HEK293 (cell line): ENCODE results near the gene ZNF140.

ENCODE experiments used
- BCL11B ChIP-seq: fragments of 450-650 bp; formaldehyde crosslinking; IDR thresholded peaks from 2 replicates; pipeline ENCODE4 v1.5.1; 2016; ENCODE audit warnings: low read depth, missing biosample characterization, missing genetic modification characterization
- GLIS2 ChIP-seq: fragments of 450-650 bp; formaldehyde crosslinking; IDR thresholded peaks from 2 replicates; pipeline ENCODE4 v1.5.1; 2016; ENCODE audit warnings: missing biosample characterization, missing genetic modification characterization
- HOXA7 ChIP-seq: sonication (generic); formaldehyde crosslinking; IDR thresholded peaks from 2 replicates; pipeline ENCODE4 v1.8.1; 2022; ENCODE audit warnings: missing genetic modification reagents, borderline replicate concordance
- INSM2 ChIP-seq: fragments of 450-650 bp; formaldehyde crosslinking; IDR thresholded peaks from 2 replicates; pipeline ENCODE4 v1.5.1; 2016; ENCODE audit warnings: missing biosample characterization, missing genetic modification characterization
- KLF8 ChIP-seq: fragments of 450-650 bp; formaldehyde crosslinking; IDR thresholded peaks from 2 replicates; pipeline ENCODE4 v1.5.1; 2016; ENCODE audit warnings: missing biosample characterization, missing genetic modification characterization
- RBAK ChIP-seq: fragments of 450-650 bp; formaldehyde crosslinking; IDR thresholded peaks from 2 replicates; pipeline ENCODE4 v1.5.1; 2016; ENCODE audit warnings: missing biosample characterization, missing genetic modification characterization
- SETDB1 ChIP-seq: IDR thresholded peaks from one replicate; pipeline ENCODE4 v1.6.1; 2017; ENCODE audit warnings: mild to moderate bottlenecking, low read length, moderate library complexity, mixed read lengths; ENCODE audit not compliant: insufficient read length
- ZBTB10 ChIP-seq: fragments of 450-650 bp; formaldehyde crosslinking; IDR thresholded peaks from 2 replicates; pipeline ENCODE4 v1.5.1; 2016; ENCODE audit warnings: missing biosample characterization, missing genetic modification characterization
- ZBTB17 ChIP-seq: fragments of 450-650 bp; formaldehyde crosslinking; IDR thresholded peaks from 2 replicates; pipeline ENCODE4 v1.5.1; 2016; ENCODE audit warnings: missing biosample characterization, missing genetic modification characterization
- ZBTB20 ChIP-seq: fragments of 450-650 bp; formaldehyde crosslinking; IDR thresholded peaks from 2 replicates; pipeline ENCODE4 v1.5.1; 2016; ENCODE audit warnings: missing biosample characterization, missing genetic modification characterization
- ZBTB21 ChIP-seq: fragments of 450-650 bp; formaldehyde crosslinking; IDR thresholded peaks from 2 replicates; pipeline ENCODE4 v1.5.1; 2017; ENCODE audit warnings: missing biosample characterization, missing genetic modification characterization
- ZBTB8A ChIP-seq: fragments of 450-650 bp; formaldehyde crosslinking; IDR thresholded peaks from 2 replicates; pipeline ENCODE4 v1.5.1; 2016; ENCODE audit warnings: missing biosample characterization, missing genetic modification characterization
- ZFHX2 ChIP-seq: fragments of 450-650 bp; formaldehyde crosslinking; conservative IDR thresholded peaks from 2 replicates; pipeline ENCODE4 v1.5.1; 2016; ENCODE audit warnings: missing biosample characterization, missing genetic modification characterization
- ZFP69B ChIP-seq: fragments of 450-650 bp; formaldehyde crosslinking; IDR thresholded peaks from 2 replicates; pipeline ENCODE4 v1.5.1; 2016; ENCODE audit warnings: missing biosample characterization, missing genetic modification characterization
- ZIC2 ChIP-seq: fragments of 450-650 bp; formaldehyde crosslinking; IDR thresholded peaks from 2 replicates; pipeline ENCODE4 v1.5.1; 2016; ENCODE audit warnings: missing biosample characterization, missing genetic modification characterization
- ZNF157 ChIP-seq: fragments of 450-650 bp; formaldehyde crosslinking; IDR thresholded peaks from 2 replicates; pipeline ENCODE4 v1.5.1; 2016; ENCODE audit warnings: missing biosample characterization, missing genetic modification characterization
- ZNF16 ChIP-seq: fragments of 450-650 bp; formaldehyde crosslinking; IDR thresholded peaks from 2 replicates; pipeline ENCODE4 v1.5.1; 2016; ENCODE audit warnings: low read depth, missing biosample characterization, missing genetic modification characterization
- ZNF184 ChIP-seq: fragments of 450-650 bp; IDR thresholded peaks from 2 replicates; pipeline ENCODE4 v1.5.1; 2018; ENCODE audit warnings: missing biosample characterization, mild to moderate bottlenecking, missing genetic modification characterization
- ZNF292 ChIP-seq: fragments of 450-650 bp; formaldehyde crosslinking; IDR thresholded peaks from 2 replicates; pipeline ENCODE4 v1.5.1; 2016; ENCODE audit warnings: low read depth, missing biosample characterization, missing genetic modification characterization, borderline replicate concordance
- ZNF366 ChIP-seq: fragments of 450-650 bp; formaldehyde crosslinking; conservative IDR thresholded peaks from 2 replicates; pipeline ENCODE4 v1.5.1; 2016; ENCODE audit warnings: missing biosample characterization, missing genetic modification characterization
- ZNF449 ChIP-seq: fragments of 450-650 bp; formaldehyde crosslinking; IDR thresholded peaks from 2 replicates; pipeline ENCODE4 v1.5.1; 2017; ENCODE audit warnings: missing biosample characterization, mild to moderate bottlenecking, missing genetic modification characterization, moderate library complexity
- ZNF48 ChIP-seq: fragments of 450-650 bp; formaldehyde crosslinking; IDR thresholded peaks from 2 replicates; pipeline ENCODE4 v1.5.1; 2016; ENCODE audit warnings: missing biosample characterization, missing genetic modification characterization
- ZNF518A ChIP-seq: fragments of 450-650 bp; formaldehyde crosslinking; conservative IDR thresholded peaks from 2 replicates; pipeline ENCODE4 v1.5.1; 2016; ENCODE audit warnings: low read depth, missing biosample characterization, missing genetic modification characterization
- ZNF610 ChIP-seq: fragments of 450-650 bp; formaldehyde crosslinking; IDR thresholded peaks from 2 replicates; pipeline ENCODE4 v1.5.1; 2016; ENCODE audit warnings: missing biosample characterization, missing genetic modification characterization, borderline replicate concordance
- ZNF768 ChIP-seq: fragments of 450-650 bp; formaldehyde crosslinking; IDR thresholded peaks from 2 replicates; pipeline ENCODE4 v1.5.1; 2018; ENCODE audit warnings: missing biosample characterization, mild to moderate bottlenecking, missing genetic modification characterization
- ZNF785 ChIP-seq: fragments of 450-650 bp; formaldehyde crosslinking; IDR thresholded peaks from 2 replicates; pipeline ENCODE4 v1.5.1; 2016; ENCODE audit warnings: missing biosample characterization, missing genetic modification characterization
- ZNF830 ChIP-seq: fragments of 450-650 bp; IDR thresholded peaks from 2 replicates; pipeline ENCODE4 v1.5.0; 2018; ENCODE audit warnings: missing biosample characterization, missing genetic modification characterization, low read depth, mild to moderate bottlenecking, moderate library complexity
- ZSCAN16 ChIP-seq: fragments of 450-650 bp; formaldehyde crosslinking; IDR thresholded peaks from 2 replicates; pipeline ENCODE4 v1.5.1; 2016; ENCODE audit warnings: missing biosample characterization, missing genetic modification characterization
- ZSCAN23 ChIP-seq: fragments of 450-650 bp; formaldehyde crosslinking; IDR thresholded peaks from 2 replicates; pipeline ENCODE4 v1.5.1; 2016; ENCODE audit warnings: missing biosample characterization, missing genetic modification characterization
- ZXDB ChIP-seq: fragments of 450-650 bp; formaldehyde crosslinking; IDR thresholded peaks from 2 replicates; pipeline ENCODE4 v1.5.1; 2016; ENCODE audit warnings: missing biosample characterization, missing genetic modification characterization

The ZNF140 gene

GRCh38 chr12:133080368-133081158, at the start of gene ZNF140 (continued):
- TF ChIP-seq ZNF518A (tag by site-specific recombination) (peak; percentile 45; the same call in 1 of the 2 replicates), ZSCAN16 (tag by site-specific recombination) (0 out of 2 replicates have a peak, but pooled peaks have one; percentile 28), ZFP69B (tag by site-specific recombination) (peak; percentile 38), ZBTB8A (peak; percentile 99), ZBTB17 (tag by site-specific recombination) (peak; percentile 85), ZNF768 (tag by site-specific recombination) (peak; percentile 38; the same call in 1 of the 2 replicates), ZNF16 (no peak), ZBTB20 (tag by site-specific recombination) (peak; percentile 97), ZNF830 (no peak), ZBTB10 (peak; percentile 81), KLF8 (peak; percentile 25; the same call in 1 of the 2 replicates), HOXA7 (no peak), ZNF366 (no peak), ZBTB21 (tag by site-specific recombination) (peak; percentile 95), BCL11B (no peak), ZNF292 (tag by site-specific recombination) (no peak), ZNF449 (0 out of 2 replicates have a peak, but pooled peaks have one; percentile 32), ZXDB (peak; percentile 65; the same call in 1 of the 2 replicates), RBAK (tag by site-specific recombination) (no peak), SETDB1 (peak; percentile 17), INSM2 (peak; percentile 40; the same call in 1 of the 2 replicates), ZNF48 (tag by site-specific recombination) (no peak), ZFHX2 (peak; percentile 87), ZIC2 (tag by site-specific recombination) (peak; percentile 60), ZNF610 (tag by site-specific recombination) (peak; percentile 62; the same call in 1 of the 2 replicates), ZNF785 (tag by site-specific recombination) (0 out of 2 replicates have a peak, but pooled peaks have one; percentile 56), ZNF184 (tag by site-specific recombination) (0 out of 2 replicates have a peak, but pooled peaks have one; percentile 52), ZSCAN23 (tag by site-specific recombination) (0 out of 2 replicates have a peak, but pooled peaks have one; percentile 21), GLIS2 (peak; percentile 98), ZNF157 (tag by site-specific recombination) (no peak)
